Kidney (tissue), 14 donors: ENCODE measurements around the gene ZNF516. TPM values are rescaled to one million over a fixed set of nuclear protein-coding genes. Genes with fewer than 3 reads are reported as not detected.

Experiments used
- DNase-seq, 5 donors: peaks; one replicate each; pipeline ENCODE4 v3.0.0-alpha.2; 2013 to 2020
- FAIRE-seq: peaks from 2 replicates; lab custom pipeline; 2012; peaks lifted over from hg19 to GRCh38; lab: Jason Lieb, UNC
- H3K27ac ChIP-seq, 2 donors: one replicate each; pipeline ENCODE4 v1.7.0; 2013; ENCODE audit warnings: low read depth in 2 of 2, low read length in 2 of 2, inconsistent platforms in 1 of 2
- H3K27me3 ChIP-seq: one replicate; pipeline ENCODE4 v1.7.1; 2013; ENCODE audit warnings: low read length, inconsistent platforms; ENCODE audit not compliant: control insufficient read depth, insufficient read depth
- H3K36me3 ChIP-seq, 3 donors: one replicate each; pipeline versions ENCODE4 v1.7.0 to v1.7.1; 2013; ENCODE audit warnings: low read length in 3 of 3, control low read depth in 1 of 3, inconsistent platforms in 1 of 3; ENCODE audit not compliant: insufficient read depth in 3 of 3, control insufficient read depth in 2 of 3
- H3K4me1 ChIP-seq, 3 donors: one replicate each; pipeline versions ENCODE4 v1.7.0 to v1.7.1; 2013; ENCODE audit warnings: low read length in 3 of 3, inconsistent platforms in 1 of 3, low read depth in 1 of 3; ENCODE audit not compliant: control insufficient read depth in 2 of 3, insufficient read depth in 2 of 3
- H3K4me3 ChIP-seq, 3 donors: one replicate each; pipeline versions ENCODE4 v1.7.0 to v1.8.1; 2013; ENCODE audit warnings: low read length in 3 of 3, control low read depth in 1 of 3, inconsistent platforms in 1 of 3
- H3K9ac ChIP-seq, 3 donors: one replicate each; pipeline versions ENCODE4 v1.7.0 to v1.7.1; 2013; ENCODE audit warnings: low read length in 3 of 3, control low read depth in 1 of 3, inconsistent platforms in 1 of 3
- H3K9me3 ChIP-seq, 3 donors: one replicate each; pipeline versions ENCODE4 v1.7.0 to v1.7.1; 2013; ENCODE audit warnings: low read length in 3 of 3, control low read depth in 1 of 3, inconsistent platforms in 1 of 3; ENCODE audit not compliant: control insufficient read depth in 2 of 3, insufficient read depth in 1 of 3
- CTCF ChIP-seq: IDR thresholded peaks from 3 replicates; pipeline ENCODE4 v1.5.1; 2012; ENCODE audit warnings: mild to moderate bottlenecking, moderate library complexity, borderline replicate concordance; ENCODE audit not compliant: insufficient read depth; ENCODE audit errors: extremely low read depth
- intact Hi-C: fragments of 100-400 bp; cut with DNase I; formaldehyde crosslinking; loops from one replicate; pipeline ENCODE4 v1.11.1; 2022
- polyA plus RNA-seq: library from polyadenylated mRNA; stranded (reverse); fragments of 350-450 nt; fragmentation: Illumina TruSeq; extraction: RNeasy Lipid Tissue Mini Kit (QIAGEN cat#74804); gene quantifications from one replicate; pipeline ENCODE4 v1.2.3, GENCODE V29; 2014; ENCODE audit warnings: low read depth, low replicate concordance; ENCODE audit not compliant: insufficient read depth
- total RNA-seq: library from RNA; stranded (reverse); fragmentation: NEBNext Ultra II Directional; extraction: Animal tissue kit (Norgen Biotek cat#: 25700); gene quantifications from one replicate; pipeline ENCODE4 v1.2.1, GENCODE V29; 2021
- donor health status: control.
- donor health status: control.
- donor health status: control.
- donor health status: control.
- donor health status: control.
- donor health status: DM: yes; HTN: yes; CAD: no.
- donor health status: Normal renal cell carcinoma (clear cell type).

ZNF516 gene
- total and polyA plus RNA-seq, 2 donors from 2014 or later, result 6.7 to 28.7 TPM

GRCh38 chr18:76390452-76391035, 104.5 kb downstream of the ZNF516 start:
- TF ChIP-seq CTCF, result no peak
- H3K9ac ChIP-seq, result no peak overlapping the region
- intact Hi-C loops, result no loop called here
- H3K4me1 ChIP-seq, result peaks cover 0 to 10% (median 4%) of the 10 kb centered on the region in 3 donors
- DNase-seq (peak in 1 of 5 donors; percentile 29), FAIRE-seq (no peak)
- H3K27ac ChIP-seq, result no peak overlapping the region
- H3K36me3 ChIP-seq, result no peaks in the 10 kb centered on the region
- H3K9me3 ChIP-seq, result no peaks in the 10 kb centered on the region
- no peaks in the 10 kb centered on the region for H3K27me3 ChIP-seq
- H3K4me3 ChIP-seq, result no peak overlapping the region

GRCh38 chr18:76389716-76390115, 105.3 kb downstream of the ZNF516 start:
- no peak for TF ChIP-seq CTCF
- H3K4me3 ChIP-seq, result no peak overlapping the region
- DNase-seq (peak in 1 of 5 donors; percentile 23), FAIRE-seq (no peak)
- intact Hi-C loops, result no loop called here
- no peaks in the 10 kb centered on the region for H3K36me3 ChIP-seq
- H3K9me3 ChIP-seq, result no peaks in the 10 kb centered on the region
- no peak overlapping the region for H3K27ac ChIP-seq
- peaks cover 0 to 10% (median under 1%) of the 10 kb centered on the region in 3 donors for H3K4me1 ChIP-seq
- H3K27me3 ChIP-seq, result no peaks in the 10 kb centered on the region
- no peak overlapping the region for H3K9ac ChIP-seq

- peaks cover 0 to 10% (median 0%) of the 10 kb centered on the region in 3 donors for H3K4me1 ChIP-seq
- H3K36me3 ChIP-seq, result no peaks in the 10 kb centered on the region
- H3K4me3 ChIP-seq, result no peak overlapping the region
- no peak overlapping the region for H3K9ac ChIP-seq
- no peaks in the 10 kb centered on the region for H3K9me3 ChIP-seq
- TF ChIP-seq CTCF, result no peak
- DNase-seq (peak in 1 of 5 donors; percentile 28), FAIRE-seq (no peak)
- H3K27me3 ChIP-seq, result no peaks in the 10 kb centered on the region
- H3K27ac ChIP-seq, result no peak overlapping the region
- intact Hi-C loops, result no loop called here
Measured at GRCh38 chr18:76388891-76389423, 106.1 kb downstream of the ZNF516 start.

GRCh38 chr18:76388261-76388660, 106.8 kb downstream of the ZNF516 start:
- Histone ChIP-seq H3K4me1 (peaks cover 0 to 10% (median 0%) of the 10 kb centered on the region in 3 donors), H3K9ac (no peak overlapping the region), H3K27me3 (no peaks in the 10 kb centered on the region), H3K27ac (no peak overlapping the region), H3K36me3 (no peaks in the 10 kb centered on the region), H3K4me3 (no peak overlapping the region), H3K9me3 (no peaks in the 10 kb centered on the region)
- intact Hi-C loops, result no loop called here
- no peak for FAIRE-seq
- TF ChIP-seq CTCF, result no peak
- no peak for DNase-seq
